HepG2 (cell line): Measurements from ENCODE around the gene PTGS2.
"Not testable (repeated sequence)": the region's sequence is repeated elsewhere in the genome, so short reads cannot be mapped to it uniquely, and the experiment has no call there.

Experiments used
- HHEX ChIP-seq: IDR thresholded peaks from 2 replicates; pipeline ENCODE4 v1.6.1; 2016; ENCODE audit warnings: control low read depth
- HOXD1 ChIP-seq: sonication (generic); formaldehyde crosslinking; IDR thresholded peaks from 2 replicates; pipeline ENCODE4 v1.5.0; 2020; ENCODE audit warnings: missing genetic modification reagents
- MAX ChIP-seq: IDR thresholded peaks from 2 replicates; pipeline ENCODE4 v1.6.1; 2012; ENCODE audit warnings: inconsistent platforms
- MTA3 ChIP-seq: sonication (generic); formaldehyde crosslinking; IDR thresholded peaks from 2 replicates; pipeline ENCODE4 v1.4.0; 2020; ENCODE audit warnings: missing genetic modification reagents
- NR2C2 ChIP-seq: sonication (generic); formaldehyde crosslinking; IDR thresholded peaks from 2 replicates; pipeline ENCODE4 v1.4.0; 2020; ENCODE audit warnings: missing genetic modification reagents, mild to moderate bottlenecking, moderate library complexity, borderline replicate concordance
- POLR2A ChIP-seq, 2 experiments: IDR thresholded peaks; 2 replicates each; pipeline ENCODE4 v1.6.1; 2011; ENCODE audit warnings: low read depth in 2 of 2, low read length in 2 of 2, mild to moderate bottlenecking in 1 of 2, moderate library complexity in 1 of 2; ENCODE audit not compliant: insufficient read depth in 1 of 2
- RAD21 ChIP-seq: fragments of 450-650 bp; formaldehyde crosslinking; IDR thresholded peaks from 2 replicates; pipeline ENCODE4 v1.5.0; 2020; ENCODE audit warnings: mild to moderate bottlenecking
- SKIL ChIP-seq: sonication (generic); formaldehyde crosslinking; IDR thresholded peaks from 2 replicates; pipeline ENCODE4 v1.8.0; 2022; ENCODE audit warnings: missing genetic modification reagents, mild to moderate bottlenecking, moderate library complexity, borderline replicate concordance
- TBX3 ChIP-seq: fragments of 450-650 bp; IDR thresholded peaks from 2 replicates; pipeline ENCODE4 v1.6.1; 2017; ENCODE audit warnings: antibody characterized with exemption, mild to moderate bottlenecking, inconsistent platforms, borderline replicate concordance
- ZNF234 ChIP-seq: sonication (generic); formaldehyde crosslinking; conservative IDR thresholded peaks from 2 replicates; pipeline ENCODE4 v1.5.1; 2020; ENCODE audit warnings: mild to moderate bottlenecking, missing genetic modification reagents
- ZNF335 ChIP-seq: sonication (generic); formaldehyde crosslinking; IDR thresholded peaks from 2 replicates; pipeline ENCODE4 v1.4.0; 2020; ENCODE audit warnings: missing genetic modification reagents
- ZSCAN21 ChIP-seq: sonication (generic); formaldehyde crosslinking; IDR thresholded peaks from 2 replicates; pipeline ENCODE4 v1.8.0; 2022; ENCODE audit warnings: mild to moderate bottlenecking, missing genetic modification reagents, moderate library complexity, borderline replicate concordance

GRCh38 chr1:186647985-186648384, 32.2 kb downstream of the PTGS2 start:
- not testable (repeated sequence) for TF ChIP-seq SKIL (CRISPR knock-in tag); ZNF234; MAX; HHEX (CRISPR knock-in tag); POLR2A (IDR thresholded peaks at IDR 0.05; ENCODE audit: insufficient read depth in 1 of 2, low read depth in 2 of 2, low read length in 2 of 2); ZSCAN21; ZNF335 (CRISPR knock-in tag); TBX3; HOXD1; RAD21 (CRISPR knock-in tag); NR2C2 (CRISPR knock-in tag); MTA3 (CRISPR knock-in tag)
